Colonic mucosa (tissue), 4 donors: ENCODE results near the gene TM9SF2. TPM values are rescaled to one million over a fixed set of nuclear protein-coding genes. Genes with fewer than 3 reads are reported as not detected.
A peak's percentile ranks its signal among the peaks of the same experiment; 100 is the strongest.

ENCODE experiments used
- DNase-seq: peaks from one replicate; pipeline ENCODE4 v3.0.0-alpha.2; 2020
- H3K27ac ChIP-seq: fragments of 200-600 bp; one replicate; pipeline ENCODE4 v1.8.0; 2021
- H3K27me3 ChIP-seq: fragments of 200-600 bp; one replicate; pipeline ENCODE4 v1.8.0; 2021
- H3K36me3 ChIP-seq: fragments of 200-600 bp; one replicate; pipeline ENCODE4 v1.8.0; 2021
- H3K4me1 ChIP-seq: fragments of 200-600 bp; one replicate; pipeline ENCODE4 v1.8.0; 2021; ENCODE audit warnings: mild to moderate bottlenecking
- H3K4me3 ChIP-seq: fragments of 200-600 bp; one replicate; pipeline ENCODE4 v1.8.0; 2021
- H3K9ac ChIP-seq, 2 donors: one replicate each; pipeline ENCODE4 v1.7.0; 2013; ENCODE audit warnings: control low read depth in 2 of 2, low read depth in 2 of 2, low read length in 2 of 2
- H3K9me3 ChIP-seq: fragments of 200-600 bp; one replicate; pipeline ENCODE4 v1.8.0; 2021
- CTCF ChIP-seq: fragments of 200-600 bp; IDR thresholded peaks from one replicate; pipeline ENCODE4 v1.8.0; 2022; ENCODE audit warnings: antibody characterized with exemption, mild to moderate bottlenecking
- intact Hi-C: fragments of 100-400 bp; cut with DNase I; formaldehyde crosslinking; loops from one replicate; pipeline ENCODE4 v1.14.1; 2022
- total RNA-seq, 2 donors: library from RNA; stranded (reverse); fragmentation: NEBNext Ultra II Directional in 1 of 2; extraction: Animal tissue kit (Norgen Biotek cat#: 25700) in 1 of 2; gene quantifications; one replicate each; pipeline ENCODE4 v1.2.1, GENCODE V29; 2021
- donor health status: healthy.
- donor health status: DM: no; HTN: no; CAD: no.
- donor health status: DM: no; HTN: no; CAD: no.

Gene TM9SF2
- total RNA-seq, 2 donors from 2014 or later: 205 to 220 TPM

GRCh38 chr13:99553033-99553432 is 51.8 kb downstream of the TM9SF2 start:
- Histone ChIP-seq H3K36me3 (peaks cover 14% of the 10 kb centered on the region), H3K27me3 (no peaks in the 10 kb centered on the region), H3K9me3 (no peaks in the 10 kb centered on the region), H3K27ac (no peak overlapping the region), H3K9ac (peak overlapping the region in 1 of 2 donors; percentile 24), H3K4me3 (no peak overlapping the region), H3K4me1 (no peaks in the 10 kb centered on the region)
- no peak for DNase-seq
- TF ChIP-seq CTCF: no peak
- intact Hi-C loops: no loop called here

- no peak for DNase-seq
- intact Hi-C loops: no loop called here
- Histone ChIP-seq H3K27ac (no peak overlapping the region), H3K27me3 (no peaks in the 10 kb centered on the region), H3K4me3 (no peak overlapping the region), H3K9ac (no peak overlapping the region), H3K4me1 (no peaks in the 10 kb centered on the region), H3K9me3 (no peaks in the 10 kb centered on the region), H3K36me3 (peaks cover 14% of the 10 kb centered on the region)
- TF ChIP-seq CTCF: no peak
These were observed 53.9 kb downstream of the TM9SF2 start for GRCh38 chr13:99555149-99555548.

- no peak for DNase-seq
- peaks cover 14% of the 10 kb centered on the region for H3K36me3 ChIP-seq
- H3K9ac ChIP-seq: no peak overlapping the region
- H3K4me3 ChIP-seq: no peak overlapping the region
- no peaks in the 10 kb centered on the region for H3K9me3 ChIP-seq
- no peaks in the 10 kb centered on the region for H3K4me1 ChIP-seq
- TF ChIP-seq CTCF: no peak
- no peaks in the 10 kb centered on the region for H3K27me3 ChIP-seq
- H3K27ac ChIP-seq: no peak overlapping the region
- intact Hi-C loops: no loop called here
These were observed 55.7 kb downstream of the TM9SF2 start for GRCh38 chr13:99556867-99557443.

GRCh38 chr13:99558570-99559180 is 57.4 kb downstream of the TM9SF2 start:
- no peaks in the 10 kb centered on the region for H3K9me3 ChIP-seq
- H3K4me1 ChIP-seq: no peaks in the 10 kb centered on the region
- no peak overlapping the region for H3K9ac ChIP-seq
- no peak for TF ChIP-seq CTCF
- no peak for DNase-seq
- no peaks in the 10 kb centered on the region for H3K27me3 ChIP-seq
- no peak overlapping the region for H3K27ac ChIP-seq
- intact Hi-C loops: no loop called here
- no peak overlapping the region for H3K4me3 ChIP-seq
- peaks cover 5% of the 10 kb centered on the region for H3K36me3 ChIP-seq

GRCh38 chr13:99559560-99559959 is 58.3 kb downstream of the TM9SF2 start:
- Histone ChIP-seq H3K4me1 (no peaks in the 10 kb centered on the region), H3K27me3 (no peaks in the 10 kb centered on the region), H3K9ac (no peak overlapping the region), H3K4me3 (no peak overlapping the region), H3K9me3 (no peaks in the 10 kb centered on the region), H3K36me3 (peaks cover 5% of the 10 kb centered on the region), H3K27ac (no peak overlapping the region)
- no peak for DNase-seq
- intact Hi-C loops: no loop called here
- TF ChIP-seq CTCF: no peak
